ENCODE data around the gene CDH12.

- TF ChIP-seq CTCF (IDR thresholded peaks at IDR 0.05) (no peak), POLR2AphosphoS5 (IDR thresholded peaks at IDR 0.05; ENCODE audit: insufficient read depth in 1 of 2, low read depth in 1 of 2) (no peak), POLR2A (IDR thresholded peaks at IDR 0.05) (no peak)
Measured at GRCh38 chr5:22488427-22488826, 364.7 kb downstream of the CDH12 start.

All from vagina (tissue), 2 donors.